ENCODE measurements around the gene SLCO1B1.

The SLCO1B1 gene

GRCh38 chr12:21220266-21220665, 89.3 kb downstream of the SLCO1B1 start:
- no peak overlapping the region for H3K4me3 ChIP-seq (ENCODE audit: control insufficient read depth, low read depth, low read length)
- no peak for DNase-seq (ENCODE audit: low read depth)
- TF ChIP-seq CTCF (IDR thresholded peaks at IDR 0.05; ENCODE audit: control insufficient read depth, insufficient read depth, low read depth, low read length, missing control alignments): no peak

- DNase-seq (ENCODE audit: low read depth): no peak
These were observed 90.1 kb downstream of the SLCO1B1 start for GRCh38 chr12:21221072-21221471.

GRCh38 chr12:21221778-21222177, 90.8 kb downstream of the SLCO1B1 start:
- no peak for TF ChIP-seq CTCF (IDR thresholded peaks at IDR 0.05; ENCODE audit: control insufficient read depth, insufficient read depth, low read depth, low read length, missing control alignments)
- H3K4me3 ChIP-seq (ENCODE audit: control insufficient read depth, low read depth, low read length): no peak overlapping the region
- no peak for DNase-seq (ENCODE audit: low read depth)

More at GRCh38 chr12:21221072-21221471, 90.1 kb downstream of the SLCO1B1 start:
- no peak overlapping the region for H3K4me3 ChIP-seq (ENCODE audit: control insufficient read depth, low read depth, low read length)
- no peak for TF ChIP-seq CTCF (IDR thresholded peaks at IDR 0.05; ENCODE audit: control insufficient read depth, insufficient read depth, low read depth, low read length, missing control alignments)

GRCh38 chr12:21223930-21224329, 92.9 kb downstream of the SLCO1B1 start:
- DNase-seq (ENCODE audit: low read depth): no peak

GRCh38 chr12:21234395-21234794, 103.4 kb downstream of the SLCO1B1 start:
- H3K4me3 ChIP-seq (ENCODE audit: control insufficient read depth, low read depth, low read length): no peak overlapping the region
- TF ChIP-seq CTCF (IDR thresholded peaks at IDR 0.05; ENCODE audit: control insufficient read depth, insufficient read depth, low read depth, low read length, missing control alignments): no peak
- no peak for DNase-seq (ENCODE audit: low read depth)

More at GRCh38 chr12:21223930-21224329, 92.9 kb downstream of the SLCO1B1 start:
- no peak overlapping the region for H3K4me3 ChIP-seq (ENCODE audit: control insufficient read depth, low read depth, low read length)
- TF ChIP-seq CTCF (IDR thresholded peaks at IDR 0.05; ENCODE audit: control insufficient read depth, insufficient read depth, low read depth, low read length, missing control alignments): no peak

- DNase-seq (ENCODE audit: low read depth): no peak
- no peak overlapping the region for H3K4me3 ChIP-seq (ENCODE audit: control insufficient read depth, low read depth, low read length)
- no peak for TF ChIP-seq CTCF (IDR thresholded peaks at IDR 0.05; ENCODE audit: control insufficient read depth, insufficient read depth, low read depth, low read length, missing control alignments)
These were observed 108.9 kb downstream of the SLCO1B1 start for GRCh38 chr12:21239866-21240265.

- peak; percentile 1 for TF ChIP-seq CTCF (IDR thresholded peaks at IDR 0.05; ENCODE audit: control insufficient read depth, insufficient read depth, low read depth, low read length, missing control alignments)
- no peak for DNase-seq (ENCODE audit: low read depth)
- H3K4me3 ChIP-seq (ENCODE audit: control insufficient read depth, low read depth, low read length): no peak overlapping the region
These were observed 117.7 kb downstream of the SLCO1B1 start for GRCh38 chr12:21248679-21249078.

All from AG09309 (cell line).